Tibial artery (tissue), 4 donors: ENCODE measurements around the gene HOXA5.

Source experiments
- DNase-seq, 2 donors: peaks; one replicate each; pipeline ENCODE4 v3.0.0-alpha.2; 2019
- H3K27ac ChIP-seq, 2 donors: fragments of 200-600 bp; sonication (generic) in 1 of 2; 1 replicate in 1 of 2; 2 replicates in 1 of 2; pipeline ENCODE4 v1.5.1; 2018 to 2019; ENCODE audit warnings: mild to moderate bottlenecking in 1 of 2
- H3K27me3 ChIP-seq, 2 donors: fragments of 200-600 bp; sonication (generic) in 1 of 2; one replicate each; pipeline versions ENCODE4 v1.5.1 to v1.6.0; 2016 to 2019
- H3K36me3 ChIP-seq, 3 donors: fragments of 200-600 bp; sonication (generic) in 2 of 3; one replicate each; pipeline ENCODE4 v1.5.1; 2016 to 2019; ENCODE audit warnings: mild to moderate bottlenecking in 2 of 3
- H3K4me1 ChIP-seq, 4 donors: fragments of 200-600 bp; sonication (generic) in 2 of 4; 1 replicate in 3 of 4; 2 replicates in 1 of 4; pipeline ENCODE4 v1.5.1; 2016 to 2019
- H3K4me3 ChIP-seq, 2 donors: fragments of 200-600 bp; sonication (generic) in 1 of 2; 1 replicate in 1 of 2; 2 replicates in 1 of 2; pipeline ENCODE4 v1.5.1; 2018 to 2019; ENCODE audit warnings: mild to moderate bottlenecking in 2 of 2
- H3K9me3 ChIP-seq, 3 donors: fragments of 200-600 bp; sonication (generic) in 1 of 3; one replicate each; pipeline ENCODE4 v1.5.1; 2016 to 2019
- CTCF ChIP-seq, 2 experiments: fragments of 200-600 bp in 1 of 2; fragments of 450-650 bp in 1 of 2; IDR thresholded peaks; one replicate each; pipeline ENCODE4 v1.5.1; 2017 to 2019; ENCODE audit warnings: antibody characterized with exemption in 2 of 2, mild to moderate bottlenecking in 1 of 2, moderate library complexity in 1 of 2
- intact Hi-C: fragments of 100-400 bp; cut with DNase I; formaldehyde crosslinking; loops from one replicate; pipeline ENCODE4 v1.15.0; 2023; ENCODE audit warnings: low total_unique reads

HOXA5 gene

GRCh38 chr7:27143023-27143949, at the start of gene HOXA5:
Gene HOXA5 (minus strand): TSS chr7:27143681. CDS start chr7:27143607, 74 bp downstream.
- Histone ChIP-seq H3K36me3 (peaks cover 50 to 55% (median 52%) of the 10 kb centered on the region in 3 donors), H3K9me3 (no peaks in the 10 kb centered on the region), H3K4me3 (peak within 1 kb of the TSS; percentile 39 to 49), H3K4me1 (peaks cover 0 to 19% (median 12%) of the 10 kb centered on the region in 4 donors), H3K27ac (peak within 1 kb of the TSS; percentile 52 to 58), H3K27me3 (no peaks in the 10 kb centered on the region)
- DNase-seq, result peak; percentile 63 to 73
- intact Hi-C loops, result loop anchor here (5.0 kb wide), 1 partner anchor 46 kb away; the partner anchor contains the start of gene HOXA1
- TF ChIP-seq CTCF (IDR thresholded peaks at IDR 0.05), result peak; percentile 39 to 40

- H3K27ac ChIP-seq, result no peak overlapping the region
- no peaks in the 10 kb centered on the region for H3K9me3 ChIP-seq
- no peaks in the 10 kb centered on the region for H3K36me3 ChIP-seq
- peaks cover 0 to 95% of the 10 kb centered on the region in 2 donors for H3K27me3 ChIP-seq
- intact Hi-C loops, result loop anchor here (10.0 kb wide), 2 partner anchors 732 to 902 kb away; no protein-coding TSS in a partner anchor
- DNase-seq, result peak; percentile 26 to 66
- no peak for TF ChIP-seq CTCF (IDR thresholded peaks at IDR 0.05)
- H3K4me1 ChIP-seq, result peaks cover 0 to 13% (median 8%) of the 10 kb centered on the region in 4 donors
- peak overlapping the region; percentile 38 to 42 for H3K4me3 ChIP-seq
These were observed 49.3 kb upstream of the HOXA5 start for GRCh38 chr7:27192546-27193334.

- DNase-seq, result peak; percentile 22 to 62
- Histone ChIP-seq H3K4me3 (peak overlapping the region; percentile 38 to 42), H3K27me3 (peaks cover 0 to 94% of the 10 kb centered on the region in 2 donors), H3K4me1 (peaks cover 0 to 13% (median 8%) of the 10 kb centered on the region in 4 donors), H3K9me3 (no peaks in the 10 kb centered on the region), H3K27ac (no peak overlapping the region), H3K36me3 (no peaks in the 10 kb centered on the region)
- intact Hi-C loops, result loop anchor here (10.0 kb wide), 2 partner anchors 733 to 903 kb away; no protein-coding TSS in a partner anchor
- no peak for TF ChIP-seq CTCF (IDR thresholded peaks at IDR 0.05)
These were observed 48.5 kb upstream of the HOXA5 start for GRCh38 chr7:27191833-27192545.

- peaks cover 0 to 90% of the 10 kb centered on the region in 2 donors for H3K27me3 ChIP-seq
- no peak overlapping the region for H3K4me3 ChIP-seq
- DNase-seq, result peak; percentile 16 to 58
- no peak for TF ChIP-seq CTCF (IDR thresholded peaks at IDR 0.05)
- intact Hi-C loops, result loop anchor here (10.0 kb wide), 2 partner anchors 734 to 904 kb away; no protein-coding TSS in a partner anchor
- H3K36me3 ChIP-seq, result no peaks in the 10 kb centered on the region
- no peaks in the 10 kb centered on the region for H3K9me3 ChIP-seq
- H3K27ac ChIP-seq, result no peak overlapping the region
- H3K4me1 ChIP-seq, result peaks cover 0 to 13% (median 8%) of the 10 kb centered on the region in 4 donors
These were observed 47.8 kb upstream of the HOXA5 start for GRCh38 chr7:27191161-27191731.
